D721Med (cell line): ENCODE measurements around the gene TP53I13.

Experiments used
- DNase-seq: peaks from one replicate; pipeline ENCODE4 v3.0.0; 2011; ENCODE audit warnings: low spot score; ENCODE audit not compliant: insufficient read length
- FAIRE-seq: peaks from 2 replicates; lab custom pipeline; 2011; peaks lifted over from hg19 to GRCh38; lab: Jason Lieb, UNC
- CTCF ChIP-seq: IDR thresholded peaks from 2 replicates; pipeline ENCODE4 v1.5.1; 2012; ENCODE audit warnings: mild to moderate bottlenecking, control low read depth; ENCODE audit not compliant: insufficient read depth; ENCODE audit errors: missing control alignments

Gene TP53I13

DNA sequence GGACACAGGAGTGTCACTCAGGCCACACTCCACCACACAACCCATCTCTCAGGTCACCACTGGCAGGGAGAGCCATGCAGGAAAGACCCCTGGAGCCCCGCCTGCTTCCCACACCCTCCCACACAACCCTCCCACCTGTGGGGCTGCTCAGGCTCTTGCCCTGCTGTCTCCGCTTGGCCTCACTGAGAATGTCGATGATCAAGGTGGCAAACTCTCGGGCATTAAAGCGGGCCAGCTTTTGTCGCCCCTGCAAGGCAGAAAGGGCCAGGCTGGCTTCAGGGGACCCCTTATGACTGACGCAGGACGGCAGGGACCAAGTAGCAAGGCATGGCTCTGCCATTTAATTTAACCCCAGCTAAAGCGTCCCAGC lies 8.5 kb downstream of the TP53I13 start:
- DNase-seq (no peak), FAIRE-seq (no peak)
- TF ChIP-seq CTCF = no peak

- FAIRE-seq (no peak), DNase-seq (no peak)
- TF ChIP-seq CTCF = no peak
Measured at GRCh38 chr17:29577385-29578211, 9.1 kb downstream of the TP53I13 start.

GRCh38 chr17:29578626-29579485 lies 10.4 kb downstream of the TP53I13 start:
- FAIRE-seq (no peak), DNase-seq (no peak)
- no peak for TF ChIP-seq CTCF

DNA sequence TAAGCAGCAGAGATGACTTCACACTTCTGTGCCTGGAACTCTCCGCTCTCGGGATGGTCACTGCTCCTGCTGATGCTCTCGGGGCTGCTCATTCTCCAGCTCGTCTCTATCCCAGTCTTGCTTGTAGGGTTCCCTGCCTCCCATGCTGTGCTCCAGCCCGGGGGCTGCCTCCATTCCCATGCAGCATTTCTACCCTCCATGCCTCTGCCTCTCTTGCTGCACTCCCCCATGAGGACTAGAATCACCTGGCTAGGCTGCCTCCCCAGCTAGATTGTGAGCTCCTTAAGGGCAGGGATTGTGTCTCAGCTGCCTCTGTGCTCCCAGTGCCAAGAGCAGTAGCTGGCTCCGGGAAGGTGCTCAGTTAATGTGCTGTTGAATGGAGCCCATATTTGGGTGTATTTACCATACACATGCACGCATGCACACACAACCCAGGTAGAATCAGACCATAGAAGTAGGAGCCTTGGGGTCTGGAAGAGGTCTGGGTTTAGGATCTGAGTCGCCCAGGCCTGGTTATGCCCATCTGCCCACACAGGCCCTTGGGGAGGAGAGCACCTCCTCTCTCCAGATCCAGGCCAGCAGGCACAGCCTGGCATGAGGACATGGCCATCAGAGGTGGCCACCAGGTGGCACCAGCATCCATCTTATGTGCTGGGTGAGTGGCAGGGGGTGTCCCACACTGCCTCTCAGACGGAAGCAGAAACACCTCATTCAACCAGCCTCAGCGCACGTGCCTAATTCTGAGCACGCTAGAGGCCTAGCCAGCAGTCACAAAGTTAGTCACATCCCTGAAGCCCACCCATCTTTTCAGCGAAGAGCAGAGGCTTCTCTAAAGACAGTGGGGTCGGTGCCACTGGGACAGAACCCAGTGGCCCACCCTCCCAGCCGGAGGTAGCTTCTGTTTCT lies 11.6 kb downstream of the TP53I13 start:
- DNase-seq = peak; percentile 93
- peak; percentile 98 for TF ChIP-seq CTCF
- FAIRE-seq = no peak

GRCh38 chr17:29581583-29582253 lies 13.2 kb downstream of the TP53I13 start:
- no peak for DNase-seq
- no peak for FAIRE-seq
- TF ChIP-seq CTCF = no peak

DNA sequence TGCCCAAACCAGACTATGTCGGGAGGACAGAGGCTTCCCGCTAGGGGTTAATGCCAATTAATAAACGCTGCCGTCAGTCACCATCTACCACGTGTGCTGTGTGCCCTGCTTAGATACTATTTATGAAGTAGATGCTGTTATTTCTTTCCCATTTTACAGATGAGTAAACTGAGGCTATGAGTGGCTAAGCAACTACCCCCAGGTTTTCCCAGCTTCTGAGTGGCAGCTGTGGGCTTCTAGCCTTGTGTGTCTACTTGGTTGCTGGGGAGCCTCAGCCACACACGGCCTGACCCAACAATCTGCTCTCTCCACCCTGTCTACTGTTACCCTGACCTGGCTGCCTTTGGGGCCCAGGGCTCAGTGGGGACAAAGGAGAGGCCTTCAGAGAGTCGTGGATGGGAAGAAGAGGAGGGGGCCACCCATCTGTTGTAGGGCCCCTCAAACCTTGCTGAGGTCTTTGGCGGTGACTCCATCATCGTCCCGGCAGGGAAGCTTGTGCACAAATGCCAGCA lies 13.8 kb downstream of the TP53I13 start:
- FAIRE-seq (no peak), DNase-seq (no peak)
- TF ChIP-seq CTCF = no peak
